Upper lobe of left lung (tissue), 4 donors: ENCODE data around the gene ENTHD1.

Experiments used
- CTCF ChIP-seq, 6 experiments: fragments of 450-650 bp in 4 of 6; fragments of 200-600 bp in 2 of 6; sonication (generic) in 2 of 6; IDR thresholded peaks; one replicate each; pipeline ENCODE4 v1.5.1; 2016 to 2019; ENCODE audit warnings: antibody characterized with exemption in 6 of 6
- EP300 ChIP-seq, 4 donors: sonication (generic); formaldehyde crosslinking; IDR thresholded peaks; one replicate each; pipeline ENCODE4 v1.5.1; 2017; ENCODE audit warnings: antibody characterized with exemption in 4 of 4, control low read depth in 2 of 4
- POLR2A ChIP-seq, 4 donors: fragments of 450-650 bp; IDR thresholded peaks; one replicate each; pipeline ENCODE4 v1.5.1; 2016 to 2017; ENCODE audit warnings: antibody characterized with exemption in 4 of 4, mild to moderate bottlenecking in 2 of 4

DNA sequence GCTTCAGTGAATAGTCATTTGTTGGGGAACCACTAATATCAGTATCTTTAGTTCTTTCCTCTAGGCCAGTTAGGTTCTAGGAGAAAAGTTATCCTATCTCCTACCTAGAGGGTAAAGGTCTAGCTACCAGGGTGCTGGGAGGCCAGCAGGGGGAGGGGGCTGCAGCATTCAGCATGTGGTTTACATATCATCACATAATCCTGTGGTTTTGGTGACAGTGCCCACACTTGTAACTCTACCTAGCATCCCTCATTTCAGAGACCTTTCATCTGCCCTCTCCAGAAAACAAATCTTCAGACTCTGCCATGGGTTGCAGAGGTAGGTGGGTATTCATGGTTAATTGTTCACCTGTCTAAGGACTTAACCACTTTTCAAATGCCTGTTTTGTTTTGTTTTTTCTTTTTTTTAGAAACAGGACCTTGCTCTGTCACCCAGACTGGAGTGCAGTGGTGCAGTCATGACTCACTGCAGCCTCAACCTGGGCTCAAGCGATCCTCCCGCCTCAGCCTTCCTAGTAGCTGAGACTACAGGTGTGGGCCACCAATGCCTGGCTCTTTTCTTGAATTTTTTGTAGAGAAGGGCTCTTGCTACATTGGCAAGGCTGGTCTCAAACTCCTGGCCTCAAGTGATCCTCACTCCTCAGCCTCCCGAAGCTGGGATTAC is 146.8 kb downstream of the ENTHD1 start:
- no peak for TF ChIP-seq CTCF (IDR thresholded peaks at IDR 0.05)
- no peak for TF ChIP-seq POLR2A (IDR thresholded peaks at IDR 0.05)
- TF ChIP-seq EP300 (IDR thresholded peaks at IDR 0.05), result no peak
